GM18499 (cell line): Measurements from ENCODE around the gene CDH24.

Source experiments
- ATAC-seq: cut with Tn5 transposase; IDR thresholded peaks from one replicate; pipeline ENCODE4 v1.9.1; 2021; ENCODE audit warnings: moderate number of reproducible peaks; ENCODE audit not compliant: insufficient read depth, unreplicated experiment

Gene CDH24

GRCh38 chr14:23066855-23067744 lies 9.8 kb upstream of the CDH24 start:
- no peak for ATAC-seq

- no peak for ATAC-seq
Measured at GRCh38 chr14:23066368-23066767, 9.0 kb upstream of the CDH24 start.

- no peak for ATAC-seq
Measured at GRCh38 chr14:23063601-23064000, 6.3 kb upstream of the CDH24 start.

GRCh38 chr14:23062002-23062401 lies 4.7 kb upstream of the CDH24 start:
- no peak for ATAC-seq

- ATAC-seq, result no peak
Measured at GRCh38 chr14:23060536-23061260, 3.4 kb upstream of the CDH24 start.

GRCh38 chr14:23058654-23059504 lies 1.6 kb upstream of the CDH24 start:
- no peak for ATAC-seq

GRCh38 chr14:23057757-23058653 lies 685 bp upstream of the CDH24 start:
- no peak for ATAC-seq

GRCh38 chr14:23056145-23056955 lies 970 bp downstream of the CDH24 start:
- ATAC-seq, result peak; percentile 41

- ATAC-seq, result no peak
Measured at GRCh38 chr14:23055621-23056144, 1.6 kb downstream of the CDH24 start.

- ATAC-seq, result no peak
Measured at GRCh38 chr14:23055147-23055550, 2.2 kb downstream of the CDH24 start.

GRCh38 chr14:23054000-23054811 lies 3.1 kb downstream of the CDH24 start:
- ATAC-seq, result no peak

- no peak for ATAC-seq
Measured at GRCh38 chr14:23053426-23053825, 3.9 kb downstream of the CDH24 start.

GRCh38 chr14:23052671-23053070 lies 4.6 kb downstream of the CDH24 start:
- ATAC-seq, result no peak

GRCh38 chr14:23052182-23052623 lies 5.1 kb downstream of the CDH24 start:
- ATAC-seq, result no peak

- no peak for ATAC-seq
Measured at GRCh38 chr14:23051141-23052057, 5.9 kb downstream of the CDH24 start.

GRCh38 chr14:23049011-23049410 lies 8.3 kb downstream of the CDH24 start:
- ATAC-seq, result no peak
